GM19025 (cell line): ENCODE measurements around the gene TENT5D.
"Not testable (repeated sequence)": the region's sequence is repeated elsewhere in the genome, so short reads cannot be mapped to it uniquely, and the experiment has no call there.

Experiments used
- ATAC-seq: cut with Tn5 transposase; IDR thresholded peaks from one replicate; pipeline ENCODE4 v1.9.1; 2021; ENCODE audit warnings: mild to moderate bottlenecking, low read depth, moderate library complexity; ENCODE audit not compliant: unreplicated experiment

TENT5D gene

DNA sequence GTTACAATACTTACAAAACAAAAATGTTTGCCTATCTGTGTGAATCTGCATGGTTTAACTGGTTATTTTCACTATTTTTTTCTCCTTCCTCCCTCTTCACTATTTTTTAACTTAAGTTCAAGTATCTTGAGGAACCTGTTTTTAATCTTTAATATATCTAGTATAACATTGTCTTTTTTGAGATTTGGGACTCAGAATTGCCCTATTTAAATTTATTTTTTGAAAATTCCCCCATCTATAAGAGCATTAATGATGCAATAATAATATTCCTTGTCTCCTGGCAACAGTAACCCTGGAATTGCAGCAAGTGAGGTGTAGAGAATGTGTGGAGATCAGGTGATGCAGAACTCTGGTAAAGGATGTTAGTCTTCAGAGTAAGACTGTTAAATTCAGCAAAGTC, at the start of gene TENT5D:
TSS of gene TENT5D (plus strand) at position 301 of the 400 bp plus-strand sequence. CDS start 22,093 bp downstream, outside the sequence.
- no peak for ATAC-seq

- not testable (repeated sequence) for ATAC-seq
These were observed 34.6 kb upstream of the TENT5D start for GRCh38 chrX:80385651-80386050.

GRCh38 chrX:80388206-80388605, 32.0 kb upstream of the TENT5D start:
- ATAC-seq, result no peak

GRCh38 chrX:80412042-80412441, 8.2 kb upstream of the TENT5D start:
- ATAC-seq, result no peak

GRCh38 chrX:80423000-80423399, 2.8 kb downstream of the TENT5D start:
- no peak for ATAC-seq

DNA sequence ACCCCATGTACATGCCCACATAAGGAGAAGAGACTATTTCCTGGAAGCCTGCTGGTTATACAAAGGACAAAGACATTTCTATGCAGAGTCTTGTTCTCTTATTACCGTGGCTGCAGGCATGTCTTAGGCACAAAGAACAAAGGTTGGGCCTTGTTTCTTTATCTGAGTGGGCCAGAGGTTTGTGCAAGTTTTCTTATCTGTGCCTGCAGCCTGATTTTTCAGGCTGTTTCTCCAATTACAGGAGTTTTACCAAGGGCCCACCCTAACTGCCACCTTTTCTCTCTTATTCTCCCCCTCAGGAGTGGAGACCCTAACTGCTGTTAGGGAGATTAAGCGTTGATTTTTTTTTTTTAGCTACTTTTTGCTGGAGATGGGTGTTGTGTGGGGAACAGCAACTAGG, 3.5 kb downstream of the TENT5D start:
- ATAC-seq, result no peak

- ATAC-seq, result no peak
These were observed 10.7 kb downstream of the TENT5D start for GRCh38 chrX:80430826-80431504.

GRCh38 chrX:80431505-80431832, 11.2 kb downstream of the TENT5D start:
- ATAC-seq, result no peak

DNA sequence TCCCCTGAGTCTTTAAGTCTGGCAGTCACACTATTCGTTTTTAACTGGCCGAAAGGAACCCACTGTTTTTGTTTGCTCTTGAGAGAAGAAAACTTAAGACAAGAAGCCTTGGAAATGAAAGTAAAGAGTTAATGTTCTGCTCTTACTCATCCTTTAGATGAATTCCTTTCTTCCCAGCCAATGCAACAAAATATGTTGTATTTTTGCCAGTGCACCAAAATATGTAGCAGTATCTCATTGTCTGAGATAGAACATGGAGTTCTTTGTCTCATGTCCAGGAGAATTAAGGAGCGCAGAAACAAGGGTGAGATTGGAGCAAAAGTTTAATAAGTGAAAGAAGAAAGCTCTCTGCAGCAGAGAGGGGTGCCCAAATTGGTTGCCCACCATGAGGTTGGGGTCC, 12.2 kb downstream of the TENT5D start:
- ATAC-seq, result no peak

DNA sequence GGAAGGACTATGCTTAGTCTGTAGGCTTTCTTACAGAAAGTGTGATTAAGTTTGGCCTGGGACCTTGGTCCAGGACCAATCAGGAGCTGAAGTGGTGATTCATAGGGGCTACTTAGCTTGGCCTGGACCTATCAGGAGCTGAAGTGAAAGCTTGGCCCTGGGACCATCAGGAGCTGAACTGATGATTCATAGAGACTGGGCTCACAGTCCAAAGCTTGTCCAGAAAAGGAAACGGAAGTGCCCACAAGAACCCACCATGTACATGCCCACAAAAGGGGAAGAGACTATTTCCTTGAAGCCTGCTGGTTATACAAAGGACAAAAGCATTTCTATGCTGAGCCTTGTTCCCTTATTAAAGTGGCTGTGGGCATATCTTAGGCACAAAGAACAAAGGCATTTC, 12.6 kb downstream of the TENT5D start:
- no peak for ATAC-seq

DNA sequence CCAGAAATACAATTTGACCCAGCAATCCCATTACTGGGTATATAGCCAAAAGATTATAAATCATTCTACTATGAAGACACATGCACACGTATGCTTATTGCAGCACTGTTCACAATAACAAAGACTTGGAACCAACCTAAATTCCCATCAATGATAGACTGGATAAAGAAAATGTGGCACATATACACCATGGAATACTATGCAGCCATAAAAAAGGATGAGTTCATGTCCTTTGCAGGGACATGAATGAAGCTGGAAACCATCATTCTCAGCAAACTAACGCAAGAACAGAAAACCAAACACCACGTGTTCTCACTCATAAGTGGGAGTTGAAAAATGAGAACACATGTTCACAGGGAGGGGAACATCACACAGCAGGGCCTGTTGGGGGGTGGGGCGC, 47.9 kb downstream of the TENT5D start:
- ATAC-seq, result not testable (repeated sequence)

GRCh38 chrX:80471582-80471981, 51.3 kb downstream of the TENT5D start:
- ATAC-seq, result no peak

- no peak for ATAC-seq
These were observed 65.3 kb downstream of the TENT5D start for GRCh38 chrX:80485543-80485942.

DNA sequence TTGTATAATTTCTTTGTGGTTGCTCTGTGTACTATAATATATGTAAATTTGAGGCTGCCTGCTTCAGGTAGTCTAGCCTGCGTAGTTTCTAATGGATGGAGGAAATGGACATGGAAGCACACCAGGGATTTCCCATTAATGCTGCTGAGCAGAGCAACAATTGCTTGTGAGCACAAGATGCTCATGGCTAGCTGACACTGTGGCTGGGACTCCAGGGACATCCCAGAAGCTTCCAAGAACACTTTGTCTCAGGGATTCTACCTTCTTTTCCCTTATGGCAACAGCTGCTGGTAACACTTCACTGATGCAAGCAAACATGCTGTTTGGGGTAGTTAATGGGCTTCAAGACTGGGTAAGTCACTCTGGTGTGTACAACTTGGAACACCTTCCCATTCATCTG, 66.1 kb downstream of the TENT5D start:
- no peak for ATAC-seq

GRCh38 chrX:80489166-80489565, 68.9 kb downstream of the TENT5D start:
- no peak for ATAC-seq
